GM12801 (cell line): ENCODE results near the gene PDLIM1.

Experiments used
- CTCF ChIP-seq: IDR thresholded peaks from one replicate; pipeline ENCODE4 v1.5.1; 2011; ENCODE audit warnings: control low read depth; ENCODE audit not compliant: insufficient read length; ENCODE audit errors: extremely low read depth

Gene PDLIM1

GRCh38 chr10:95188593-95188992 is 102.2 kb downstream of the PDLIM1 start:
- no peak for TF ChIP-seq CTCF

- no peak for TF ChIP-seq CTCF
Observed at GRCh38 chr10:95187617-95188016, 103.2 kb downstream of the PDLIM1 start.
